Activated CD4-positive, CD25-positive, alpha-beta regulatory T cell treated with anti-CD3 and anti-CD28 coated beads, Interleukin-2, amount 50 U/mL, for 24 hours (primary cell): ENCODE results near the gene CRK.

ENCODE experiments used
- ATAC-seq, 2 donors: fragments of 150-1000 bp; cut with Tn5 transposase; one replicate each; pipeline ENCODE4 v1.10.0; 2021; ENCODE audit warnings: mild to moderate bottlenecking in 1 of 2, moderate library complexity in 1 of 2

The CRK gene

GRCh38 chr17:1485423-1486376 is 29.7 kb upstream of the CRK start:
- peak; percentile 50 to 52 for ATAC-seq

DNA sequence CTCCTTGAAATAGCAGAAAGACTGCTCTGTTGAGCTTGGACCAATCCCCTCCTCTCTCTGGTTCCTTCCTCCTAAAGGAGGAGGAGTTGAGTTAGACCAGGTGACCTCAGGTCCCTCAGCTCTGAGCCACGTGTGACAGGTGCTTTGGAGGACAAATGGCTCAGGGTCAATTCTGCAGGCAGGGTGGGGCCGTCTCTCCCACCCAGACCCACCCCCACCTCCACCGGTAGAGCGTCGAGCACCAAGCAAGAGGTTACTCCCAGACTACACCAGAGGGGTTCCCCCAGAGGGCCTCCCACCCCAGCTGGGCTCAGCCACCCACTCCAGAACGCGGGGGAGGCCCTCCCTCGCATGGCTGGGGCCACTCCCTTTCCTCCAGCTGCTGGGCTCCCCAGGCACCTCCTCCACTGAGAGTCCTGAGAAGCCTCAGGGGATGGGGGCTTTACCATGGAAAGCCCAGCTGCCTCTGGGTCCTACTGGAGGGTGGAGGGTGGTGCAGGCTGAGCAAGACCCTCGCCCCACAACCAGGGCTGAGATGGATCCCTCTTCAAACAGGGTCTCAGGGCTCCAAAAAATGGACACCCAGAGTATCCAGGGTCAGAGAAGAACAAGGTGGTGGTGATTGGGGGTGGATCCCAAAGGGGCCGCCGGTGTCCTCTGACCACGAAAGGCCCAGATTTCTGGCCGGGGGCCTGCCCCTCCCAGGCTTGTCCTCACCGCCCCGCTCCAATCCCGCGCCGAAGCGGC is 28.8 kb upstream of the CRK start:
- peak; percentile 3 to 19 for ATAC-seq

- ATAC-seq, result no peak
Observed at GRCh38 chr17:1484060-1484535, 28.1 kb upstream of the CRK start.

DNA sequence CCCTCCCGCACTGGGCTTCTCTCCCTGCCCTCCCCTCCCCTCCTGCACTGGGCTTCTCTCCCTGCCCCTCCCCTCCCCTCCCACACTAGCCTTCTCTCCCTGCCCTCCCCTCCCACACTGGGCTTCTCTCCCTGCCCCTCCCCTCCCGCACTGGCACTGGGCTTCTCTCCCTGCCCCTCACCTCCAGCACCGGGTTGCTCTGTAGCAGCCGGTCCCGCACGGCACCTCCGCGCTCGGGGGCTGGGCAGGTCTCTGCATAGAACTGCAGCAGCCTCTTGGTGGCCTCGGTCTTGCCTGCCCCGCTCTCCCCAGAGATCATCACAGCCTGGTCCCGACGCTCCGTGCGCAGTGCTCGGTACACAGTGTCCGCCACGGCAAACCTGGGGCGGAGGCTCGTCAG is 26.6 kb upstream of the CRK start:
- no peak for ATAC-seq

- no peak for ATAC-seq
Observed at GRCh38 chr17:1481736-1482135, 25.7 kb upstream of the CRK start.

DNA sequence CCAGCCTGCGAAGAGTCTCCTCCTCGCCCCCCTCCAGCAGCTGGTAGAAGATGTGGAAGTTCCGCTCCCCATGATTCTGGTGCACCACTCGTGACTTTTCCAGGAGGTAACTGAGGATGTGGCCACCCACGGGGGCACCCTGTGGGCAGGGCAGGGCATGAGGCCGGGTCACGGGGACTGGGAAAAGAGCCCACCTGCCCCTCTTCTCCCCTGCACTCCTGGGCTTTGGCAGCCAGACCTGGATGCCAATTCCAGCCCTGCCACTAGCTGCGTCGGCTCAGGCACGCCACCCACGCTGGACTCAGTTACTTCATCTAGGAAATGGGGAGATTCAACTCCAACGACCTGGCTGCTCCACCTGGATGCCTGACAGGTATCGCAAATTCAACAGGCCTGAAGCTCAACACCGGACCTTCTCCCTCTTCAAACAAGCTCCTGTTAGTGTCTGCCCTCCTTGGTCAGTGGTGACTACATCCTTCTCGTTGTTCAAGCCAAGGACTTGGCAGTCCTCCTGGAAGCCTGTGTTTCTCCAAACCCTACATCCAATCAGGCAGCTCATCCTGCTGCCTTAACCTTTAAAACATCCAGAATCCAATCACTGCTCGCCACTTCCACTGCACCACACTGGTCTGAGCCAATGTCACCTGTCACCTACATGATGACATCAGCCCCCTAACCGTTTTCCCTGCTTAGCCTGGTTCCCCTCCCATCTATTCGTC is 24.9 kb upstream of the CRK start:
- ATAC-seq, result no peak

DNA sequence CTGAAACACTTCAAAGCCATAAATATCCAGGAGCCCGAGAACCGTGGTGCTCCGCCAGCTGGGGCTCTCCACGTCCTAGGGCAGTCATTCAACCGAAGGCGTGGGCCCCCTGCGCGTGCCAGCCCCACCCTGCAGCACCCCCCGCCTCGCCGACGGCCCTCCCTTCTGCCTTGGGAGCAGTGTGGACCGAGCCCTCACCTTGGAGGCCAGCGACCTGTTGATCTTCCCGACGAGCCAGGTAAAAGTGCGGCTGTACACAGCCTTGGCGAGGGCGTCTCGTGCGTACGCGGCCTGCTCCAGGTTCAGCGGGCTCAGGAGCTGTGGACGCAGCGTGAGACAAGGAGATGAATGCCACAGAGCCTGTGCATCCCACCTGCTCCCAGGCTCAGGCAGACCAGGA is 22.4 kb upstream of the CRK start:
- no peak for ATAC-seq

GRCh38 chr17:1475321-1475854 is 19.4 kb upstream of the CRK start:
- ATAC-seq, result no peak

- ATAC-seq, result no peak
Observed at GRCh38 chr17:1474402-1475189, 18.6 kb upstream of the CRK start.

DNA sequence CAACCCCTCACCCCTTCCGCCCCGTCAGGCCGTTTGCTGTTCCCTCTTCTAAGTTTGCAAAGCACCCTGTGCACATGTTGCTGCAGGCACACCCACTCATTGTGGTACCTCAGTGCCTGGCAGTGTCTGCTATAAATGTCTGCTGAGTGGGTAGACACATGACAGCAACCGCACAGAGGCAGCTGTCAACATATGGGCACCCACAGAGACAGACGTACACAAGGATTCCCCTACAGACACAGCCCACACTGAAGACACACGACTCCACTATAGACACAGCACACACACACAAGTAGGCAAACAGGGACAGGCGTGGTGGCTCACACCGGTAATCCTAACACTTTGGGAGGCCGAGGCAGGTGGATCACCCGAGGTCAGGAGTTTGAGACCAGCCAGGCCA is 17.8 kb upstream of the CRK start:
- peak; percentile 37 to 62 for ATAC-seq

GRCh38 chr17:1473170-1473569 is 17.1 kb upstream of the CRK start:
- peak in 1 of 2 donors; percentile 24 for ATAC-seq

GRCh38 chr17:1471911-1472821 is 16.1 kb upstream of the CRK start:
- ATAC-seq, result no peak

GRCh38 chr17:1471490-1471889 is 15.5 kb upstream of the CRK start:
- no peak for ATAC-seq

DNA sequence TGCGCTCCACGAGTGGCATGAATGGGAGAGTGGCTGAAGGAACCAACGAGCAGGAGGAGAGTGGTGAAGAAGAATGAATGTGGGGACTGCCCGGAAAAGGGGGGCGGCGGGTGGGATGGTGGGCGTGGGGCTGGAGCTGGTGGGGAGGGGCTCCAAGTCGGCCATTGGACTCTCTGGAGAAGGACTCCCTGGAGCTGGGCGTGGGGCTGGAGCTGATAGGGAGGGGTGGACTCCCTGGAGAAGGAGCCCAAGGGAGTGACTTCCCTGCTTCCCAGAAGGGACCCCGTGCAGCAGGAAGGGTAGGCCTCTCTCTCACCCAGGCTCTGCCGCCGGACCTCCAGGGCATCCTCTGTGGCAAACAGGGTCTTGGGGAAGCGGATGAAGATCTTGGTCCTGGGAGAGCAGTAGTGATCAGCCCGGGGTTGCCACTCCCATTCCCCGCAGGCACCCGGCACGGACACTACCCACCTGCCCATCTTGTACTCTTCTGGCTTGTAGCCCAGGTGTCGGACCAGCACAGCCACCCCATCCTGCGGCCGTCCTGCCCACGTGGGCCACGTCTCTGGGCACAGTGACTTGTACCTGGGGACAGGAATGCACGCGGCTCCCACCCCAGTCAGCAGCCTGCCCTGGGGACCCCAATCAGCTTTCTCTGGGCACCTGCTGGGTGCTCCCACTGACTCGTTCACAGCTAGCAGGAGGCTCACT is 14.9 kb upstream of the CRK start:
- ATAC-seq, result no peak

GRCh38 chr17:1470071-1470754 is 14.2 kb upstream of the CRK start:
- ATAC-seq, result no peak

GRCh38 chr17:1469231-1469852 is 13.3 kb upstream of the CRK start:
- no peak for ATAC-seq

DNA sequence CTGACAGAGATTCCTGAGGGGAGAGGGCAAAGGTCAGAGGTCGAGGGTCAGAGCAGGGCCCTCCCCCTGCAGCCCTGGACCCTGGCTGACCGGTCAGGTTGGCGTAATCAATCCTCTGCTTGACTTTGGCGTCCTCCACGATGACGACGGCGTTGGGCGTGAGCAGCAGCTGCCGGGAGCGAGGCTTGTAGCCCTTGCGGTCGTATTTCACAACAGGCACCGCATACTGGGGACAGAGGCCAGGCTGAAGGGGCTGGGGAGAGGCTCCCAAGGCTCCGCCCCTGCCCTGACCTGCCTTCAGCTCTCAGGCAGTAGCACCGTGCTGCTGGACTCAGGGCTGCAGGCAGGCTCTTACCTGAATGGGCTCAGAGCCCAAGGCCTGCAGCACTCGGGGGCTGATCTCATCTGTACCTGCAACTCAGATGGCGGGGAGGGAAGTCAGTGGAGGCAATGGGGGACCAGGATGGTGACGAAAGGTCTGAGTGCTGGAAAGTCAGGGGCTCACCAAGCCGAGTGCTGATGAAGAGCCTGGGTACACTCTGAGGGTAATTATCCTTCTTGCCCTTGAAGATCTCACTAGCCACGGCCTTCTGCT is 12.0 kb upstream of the CRK start:
- no peak for ATAC-seq

GRCh38 chr17:1467258-1467657 is 11.2 kb upstream of the CRK start:
- no peak for ATAC-seq

DNA sequence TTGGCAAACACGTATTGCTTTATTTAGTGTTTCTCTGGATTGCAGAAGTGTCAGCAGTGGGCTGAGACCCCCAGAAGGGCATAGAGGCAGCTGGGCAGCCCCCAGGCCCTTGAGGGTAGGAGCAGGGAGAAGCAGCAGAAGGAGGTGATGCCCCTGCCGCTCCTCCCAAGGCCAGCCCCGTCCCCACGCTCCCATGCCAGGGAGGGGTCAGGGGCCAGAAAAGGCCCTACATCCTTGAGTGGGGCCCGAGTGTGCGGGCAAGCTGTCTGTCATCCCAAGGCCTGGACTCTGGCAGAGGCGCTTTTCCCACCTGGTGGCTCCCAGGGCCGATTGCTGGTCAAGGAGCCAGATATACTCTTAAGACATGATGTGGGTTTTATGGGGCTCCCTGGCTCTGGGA is 8.2 kb upstream of the CRK start:
- no peak for ATAC-seq
